Activated B cell treated with CpG ODN at 0.5 μM for 24 hours (primary cell): Measurements from ENCODE around the gene ENTPD1. TPM values are rescaled to one million over a fixed set of nuclear protein-coding genes. Genes with fewer than 3 reads are reported as not detected.
A peak's percentile ranks its signal among the peaks of the same experiment; 100 is the strongest.
"Not testable (repeated sequence)": the region's sequence is repeated elsewhere in the genome, so short reads cannot be mapped to it uniquely, and the experiment has no call there.

Experiments used
- ATAC-seq: fragments of 200-7000 bp; cut with Tn5 transposase; one replicate; pipeline ENCODE4 v1.10.0; 2021; ENCODE audit warnings: low read depth, mild to moderate bottlenecking, moderate library complexity
- CTCF ChIA-PET: fragments of 350-600 bp; sonication (Branson Sonifier 250); formaldehyde crosslinking; loops from one replicate; lab custom pipeline; 2021; ENCODE audit warnings: antibody characterized with exemption; lab: Charles Lee
- POLR2A ChIA-PET: fragments of 350-600 bp; sonication (Branson Sonifier 250); formaldehyde crosslinking; loops from one replicate; lab custom pipeline; 2021; ENCODE audit warnings: antibody characterized with exemption; lab: Charles Lee
- DNase-seq: peaks from one replicate; pipeline ENCODE4 v3.0.0; 2022
- H3K27ac Mint-ChIP-seq: one replicate; pipeline ENCODE4 v1.8.0; 2020; ENCODE audit warnings: mixed read lengths
- H3K27me3 Mint-ChIP-seq: one replicate; pipeline ENCODE4 v1.8.0; 2021; ENCODE audit warnings: mixed read lengths
- H3K36me3 Mint-ChIP-seq: one replicate; pipeline ENCODE4 v1.8.0; 2021; ENCODE audit warnings: low read depth, mixed read lengths
- H3K4me1 Mint-ChIP-seq: one replicate; pipeline ENCODE4 v1.8.0; 2021; ENCODE audit warnings: mixed read lengths
- H3K4me3 Mint-ChIP-seq: one replicate; pipeline ENCODE4 v1.8.0; 2020; ENCODE audit warnings: mild to moderate bottlenecking, mixed read lengths
- H3K9me3 Mint-ChIP-seq: one replicate; pipeline ENCODE4 v1.8.0; 2020; ENCODE audit warnings: mixed read lengths
- CTCF ChIP-seq: fragments of 200-600 bp; IDR thresholded peaks from one replicate; pipeline ENCODE4 v1.8.0; 2022; ENCODE audit warnings: antibody characterized with exemption, mild to moderate bottlenecking
- intact Hi-C: fragments of 100-400 bp; cut with micrococcal nuclease; formaldehyde crosslinking; loops from one replicate; pipeline ENCODE4 v1.15.1; 2024
- total RNA-seq: library from RNA; stranded (reverse); gene quantifications from 2 replicates; pipeline ENCODE4 v1.2.3, GENCODE V29; 2022

ENTPD1 gene
- total RNA-seq, 1 donor from 2014 or later = 187 TPM

GRCh38 chr10:95906677-95907455, 150.9 kb downstream of the ENTPD1 start:
- intact Hi-C loops = loop anchor here (5.0 kb wide), 1 partner anchor 135 kb away; the partner anchor contains the start of gene CCNJ
- ATAC-seq (peak; percentile 22), DNase-seq (no peak)
- ChIA-PET POLR2A (interaction anchor here (0.6 to 1.7 kb wide), 5 partner anchors 22 to 213 kb away, joined by 3 to 5 read pairs (median 4); partner anchors contain the start of gene TCTN3), CTCF (interaction anchor here (1.6 to 1.7 kb wide), 3 partner anchors 42 to 213 kb away, joined by 5 to 6 read pairs (median 5); partner anchors contain the start of gene TCTN3)
- Mint-ChIP-seq H3K9me3 (no peaks in the 10 kb centered on the region), H3K4me3 (peak overlapping the region; percentile 94), H3K36me3 (peaks cover 10% of the 10 kb centered on the region), H3K27me3 (no peaks in the 10 kb centered on the region), H3K4me1 (peaks cover 11% of the 10 kb centered on the region), H3K27ac (peak overlapping the region; percentile 81)
- no peak for TF ChIP-seq CTCF

GRCh38 chr10:95907456-95908253, 151.7 kb downstream of the ENTPD1 start, which contains the start of gene CC2D2B:
Gene CC2D2B, plus strand, starts transcription at chr10:95907975. Its CDS starts 3,349 bp downstream, at chr10:95911324.
- DNase-seq (peak; percentile 70), ATAC-seq (peak; percentile 91)
- POLR2A ChIA-PET = interaction anchor here (0.6 to 1.7 kb wide), 5 partner anchors 23 to 222 kb away, joined by 3 to 5 read pairs (median 3); partner anchors contain the start of genes TCTN3 and ZNF518A
- Mint-ChIP-seq H3K4me3 (peak within 1 kb of the TSS; percentile 94), H3K27ac (peak within 1 kb of the TSS; percentile 92), H3K27me3 (no peaks in the 10 kb centered on the region), H3K9me3 (no peaks in the 10 kb centered on the region), H3K36me3 (peaks cover 8% of the 10 kb centered on the region), H3K4me1 (peaks cover 11% of the 10 kb centered on the region)
- intact Hi-C loops = loop anchor here (2.0 to 5.0 kb wide), 2 partner anchors 135 to 347 kb away; partner anchors contain the start of genes CCNJ and SORBS1
- CTCF ChIA-PET = interaction anchor here (1.6 kb wide), 2 partner anchors 43 to 214 kb away, joined by 5 to 6 read pairs; partner anchors contain the start of gene TCTN3
- TF ChIP-seq CTCF = no peak

DNA sequence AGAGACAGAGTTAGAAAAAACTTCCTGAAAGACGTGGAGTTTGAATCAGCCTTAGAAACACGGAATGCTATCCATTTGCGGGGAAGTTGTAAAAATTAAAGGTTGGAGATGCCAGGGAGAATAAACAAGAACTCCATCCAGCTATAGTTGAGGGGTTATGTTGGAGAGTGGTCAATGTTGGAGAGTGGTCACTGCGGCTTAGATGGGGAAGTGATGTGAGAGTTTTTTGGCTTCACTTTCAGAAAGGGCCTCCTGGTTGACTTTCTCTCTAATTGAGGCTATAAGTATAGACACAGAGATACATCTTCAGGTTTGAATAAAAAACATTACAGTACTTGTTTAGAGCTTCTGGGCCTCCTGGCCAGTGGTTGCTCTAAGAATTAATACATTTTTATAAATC, 152.5 kb downstream of the ENTPD1 start:
- no peaks in the 10 kb centered on the region for H3K9me3 Mint-ChIP-seq
- no peak for TF ChIP-seq CTCF
- ChIA-PET CTCF (interaction anchor here (1.6 kb wide), 2 partner anchors 44 to 214 kb away, joined by 5 to 6 read pairs; partner anchors contain the start of gene TCTN3), POLR2A (interaction anchor here (0.8 to 1.7 kb wide), 2 partner anchors 43 to 222 kb away, joined by 3 to 5 read pairs; partner anchors contain the start of gene ZNF518A)
- peaks cover 8% of the 10 kb centered on the region for H3K36me3 Mint-ChIP-seq
- DNase-seq (no peak), ATAC-seq (no peak)
- H3K27ac Mint-ChIP-seq = peak overlapping the region; percentile 92
- peak overlapping the region; percentile 94 for H3K4me3 Mint-ChIP-seq
- intact Hi-C loops = loop anchor here (2.0 to 5.0 kb wide), 2 partner anchors 134 to 348 kb away; partner anchors contain the start of genes CCNJ and SORBS1
- peaks cover 11% of the 10 kb centered on the region for H3K4me1 Mint-ChIP-seq
- H3K27me3 Mint-ChIP-seq = no peaks in the 10 kb centered on the region

DNA sequence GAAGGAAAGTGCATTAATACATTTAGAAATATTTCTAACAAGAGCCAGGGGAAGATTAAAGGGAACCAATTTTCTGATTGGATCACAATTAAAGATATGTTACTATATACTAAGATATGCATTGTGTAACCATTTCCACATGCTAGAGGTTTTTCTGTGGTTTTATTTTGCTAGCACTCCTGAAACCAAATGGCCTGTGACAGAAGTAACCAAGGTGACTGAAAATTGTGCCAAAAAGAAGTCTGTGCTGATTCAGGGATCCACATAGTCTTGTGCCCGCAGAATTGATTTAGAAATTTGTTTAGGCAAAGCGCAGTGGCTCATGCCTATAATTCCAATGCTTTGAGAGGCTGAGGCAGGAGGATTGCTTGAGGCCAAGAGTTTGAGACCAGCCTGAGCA, 153.6 kb downstream of the ENTPD1 start:
- Mint-ChIP-seq H3K9me3 (no peaks in the 10 kb centered on the region), H3K4me3 (no peak overlapping the region), H3K36me3 (peaks cover 8% of the 10 kb centered on the region), H3K27ac (no peak overlapping the region), H3K4me1 (peaks cover 11% of the 10 kb centered on the region), H3K27me3 (no peaks in the 10 kb centered on the region)
- DNase-seq (no peak), ATAC-seq (no peak)
- intact Hi-C loops = loop anchor here (2.0 to 5.0 kb wide), 2 partner anchors 133 to 349 kb away; partner anchors contain the start of genes CCNJ and SORBS1
- ChIA-PET CTCF (no interaction called here), POLR2A (no interaction called here)
- TF ChIP-seq CTCF = no peak

DNA sequence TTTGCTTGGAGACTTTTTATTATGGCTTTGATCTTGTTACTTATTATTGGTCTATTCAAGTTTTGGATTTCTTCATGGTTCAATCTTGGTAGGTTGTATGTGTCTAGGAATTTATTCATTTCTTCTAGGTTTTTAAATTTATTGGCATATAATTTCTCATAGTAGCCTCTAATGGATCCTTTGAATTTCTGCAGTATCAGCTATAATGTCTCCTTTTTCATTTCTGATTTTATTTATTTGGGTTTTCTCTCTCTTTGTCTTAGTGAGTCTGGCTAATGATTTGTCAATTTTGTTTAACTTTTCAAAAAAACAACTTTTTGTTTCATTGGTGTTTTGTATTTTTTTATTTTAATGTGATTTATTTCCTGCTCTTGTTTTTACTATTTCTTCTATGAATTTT, 160.1 kb downstream of the ENTPD1 start:
- H3K9me3 Mint-ChIP-seq, POLR2A ChIA-PET, H3K27ac Mint-ChIP-seq, DNase-seq, H3K36me3 Mint-ChIP-seq, CTCF ChIA-PET, H3K4me3 Mint-ChIP-seq, ATAC-seq, intact Hi-C loops, H3K4me1 Mint-ChIP-seq, H3K27me3 Mint-ChIP-seq: not testable (repeated sequence)
